ENCODE measurements around the gene IGSF6. TPM values are rescaled to one million over a fixed set of nuclear protein-coding genes. Genes with fewer than 3 reads are reported as not detected.

The IGSF6 gene
- total and polyA plus RNA-seq, 9 of the 15 experiments (the other 6 are each of a cell fraction or from before 2014, with no cell fraction given): 0.07 TPM; not detected in 8

GRCh38 chr16:21599122-21600030, 53.0 kb downstream of the IGSF6 start, which contains the start of gene METTL9 (continued):
- TF ChIP-seq GTF2B (IDR thresholded peaks at IDR 0.05; ENCODE audit: extremely low read depth, insufficient read length): no peak
- TF ChIP-seq HDAC1 (IDR thresholded peaks at IDR 0.05): no peak; a peak in 1 of 4 replicates
- TF ChIP-seq DMBX1 (CRISPR knock-in tag; IDR thresholded peaks at IDR 0.05; ENCODE audit: borderline replicate concordance): peak; percentile 52; the same call in 1 of the 2 replicates
- peak; percentile 68 for TF ChIP-seq THAP12 (CRISPR knock-in tag; IDR thresholded peaks at IDR 0.05)
- TF ChIP-seq ZNF639 (CRISPR knock-in tag; conservative IDR thresholded peaks at IDR 0.05 in 1 of 2, IDR thresholded peaks at IDR 0.05 in 1 of 2): peak in 1 of 2 experiments; percentile 92; a peak in 2 of 4 replicates
- TF ChIP-seq ZNF24 (IDR thresholded peaks at IDR 0.05): peak; percentile 59; the same call in 1 of the 2 replicates
- TF ChIP-seq CHD7 (IDR thresholded peaks at IDR 0.05; ENCODE audit: low read depth, low read length): no peak
- no peak for TF ChIP-seq ZNF12 (CRISPR knock-in tag; IDR thresholded peaks at IDR 0.05)
- TF ChIP-seq ZKSCAN1 (IDR thresholded peaks at IDR 0.05; ENCODE audit: low read depth, low read length): peak; percentile 61; the same call in 1 of the 2 replicates
